IPS-18a (cell line): ENCODE measurements around the gene PAFAH2.

Source experiments
- H3K27ac ChIP-seq: one replicate; pipeline ENCODE4 v1.5.1; 2013; ENCODE audit warnings: low read length
- H3K27me3 ChIP-seq: one replicate; pipeline ENCODE4 v1.6.1; 2013; ENCODE audit warnings: mild to moderate bottlenecking, low read length; ENCODE audit not compliant: control insufficient read depth, insufficient read depth
- H3K36me3 ChIP-seq: one replicate; pipeline ENCODE4 v1.6.1; 2013; ENCODE audit warnings: low read depth, low read length; ENCODE audit not compliant: control insufficient read depth
- H3K4me1 ChIP-seq: one replicate; pipeline ENCODE4 v1.6.1; 2013; ENCODE audit warnings: low read depth, low read length; ENCODE audit not compliant: control insufficient read depth
- H3K4me3 ChIP-seq: one replicate; pipeline ENCODE4 v1.5.1; 2013; ENCODE audit warnings: low read length
- H3K9ac ChIP-seq: one replicate; pipeline ENCODE4 v1.6.1; 2013; ENCODE audit warnings: mild to moderate bottlenecking, low read length, moderate library complexity
- H3K9me3 ChIP-seq: one replicate; pipeline ENCODE4 v1.6.1; 2013; ENCODE audit warnings: low read depth, low read length; ENCODE audit not compliant: control insufficient read depth

PAFAH2 gene

DNA sequence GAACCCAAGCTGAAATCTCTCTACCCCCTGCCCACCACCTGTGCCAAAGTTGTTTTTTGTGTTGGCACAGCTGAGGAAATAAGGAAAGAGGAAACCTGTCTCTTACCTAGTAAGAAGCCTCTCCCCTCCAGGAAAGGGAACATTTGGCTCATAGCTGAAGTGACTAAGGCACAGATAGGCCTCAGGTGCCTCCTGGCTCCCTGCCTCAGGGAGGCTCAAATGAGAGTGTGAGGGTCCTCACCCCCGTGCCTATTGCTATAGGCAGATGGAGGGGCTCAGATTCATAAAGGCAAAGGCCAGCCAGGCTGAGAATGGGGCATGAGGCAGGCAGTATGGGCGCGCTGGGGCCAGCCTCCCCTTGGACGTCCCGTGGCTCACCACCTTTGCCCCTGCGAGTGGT lies 40.6 kb upstream of the PAFAH2 start:
- Histone ChIP-seq H3K4me3 (no peak overlapping the region), H3K27me3 (peaks cover 41% of the 10 kb centered on the region), H3K27ac (no peak overlapping the region), H3K4me1 (no peaks in the 10 kb centered on the region), H3K9me3 (no peaks in the 10 kb centered on the region), H3K36me3 (no peaks in the 10 kb centered on the region), H3K9ac (no peak overlapping the region)

DNA sequence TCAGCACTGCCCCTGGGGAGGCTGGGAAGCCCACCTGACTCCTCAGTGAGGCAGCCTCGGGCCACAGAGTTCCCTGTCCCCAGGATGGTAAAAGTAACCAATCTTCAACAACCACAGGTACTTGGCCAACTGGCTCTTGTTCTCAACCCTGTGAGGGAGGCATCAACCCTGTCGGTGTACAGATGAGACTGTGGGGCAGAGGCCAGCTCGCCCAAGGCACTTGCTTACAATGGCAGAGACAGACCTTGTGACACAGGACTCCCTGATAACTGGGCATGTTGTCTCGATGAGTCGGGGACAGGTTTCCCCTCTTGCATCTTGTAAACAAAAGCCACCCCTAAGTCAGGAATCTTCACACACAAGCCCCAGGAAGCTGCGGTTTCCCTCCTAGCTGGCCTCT lies 40.0 kb upstream of the PAFAH2 start:
- no peaks in the 10 kb centered on the region for H3K36me3 ChIP-seq
- H3K4me1 ChIP-seq, result no peaks in the 10 kb centered on the region
- H3K27ac ChIP-seq, result no peak overlapping the region
- H3K27me3 ChIP-seq, result peaks cover 40% of the 10 kb centered on the region
- H3K9me3 ChIP-seq, result no peaks in the 10 kb centered on the region
- H3K9ac ChIP-seq, result no peak overlapping the region
- H3K4me3 ChIP-seq, result no peak overlapping the region

DNA sequence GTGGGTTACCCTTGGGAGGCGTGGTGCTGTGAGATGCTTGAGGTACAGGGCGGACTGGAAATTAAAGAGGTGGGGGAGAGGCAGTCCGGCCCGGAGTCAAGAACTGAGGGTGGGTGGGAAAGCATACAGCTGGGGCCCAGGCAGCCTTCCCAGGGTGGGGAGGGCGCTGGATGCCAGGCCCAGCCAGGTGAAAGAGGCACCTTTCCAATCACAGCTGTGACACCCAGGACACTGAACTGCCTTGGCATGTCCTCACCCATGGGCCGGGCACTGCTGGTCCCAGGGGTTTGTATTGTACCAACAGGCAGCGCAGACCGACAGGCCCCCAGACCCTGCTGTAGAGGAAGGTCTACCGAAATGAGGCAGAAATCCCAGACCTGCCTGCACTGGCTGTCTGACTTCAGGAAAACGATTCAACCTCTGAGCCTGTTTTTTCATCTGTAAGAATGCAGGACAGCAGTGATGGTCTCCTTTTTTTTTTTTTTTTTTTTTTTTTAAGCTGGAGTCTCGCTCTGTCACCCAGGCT lies 39.0 kb upstream of the PAFAH2 start:
- Histone ChIP-seq H3K27ac (no peak overlapping the region), H3K4me3 (no peak overlapping the region), H3K36me3 (no peaks in the 10 kb centered on the region), H3K9ac (no peak overlapping the region), H3K4me1 (no peaks in the 10 kb centered on the region), H3K9me3 (no peaks in the 10 kb centered on the region), H3K27me3 (peaks cover 30% of the 10 kb centered on the region)

DNA sequence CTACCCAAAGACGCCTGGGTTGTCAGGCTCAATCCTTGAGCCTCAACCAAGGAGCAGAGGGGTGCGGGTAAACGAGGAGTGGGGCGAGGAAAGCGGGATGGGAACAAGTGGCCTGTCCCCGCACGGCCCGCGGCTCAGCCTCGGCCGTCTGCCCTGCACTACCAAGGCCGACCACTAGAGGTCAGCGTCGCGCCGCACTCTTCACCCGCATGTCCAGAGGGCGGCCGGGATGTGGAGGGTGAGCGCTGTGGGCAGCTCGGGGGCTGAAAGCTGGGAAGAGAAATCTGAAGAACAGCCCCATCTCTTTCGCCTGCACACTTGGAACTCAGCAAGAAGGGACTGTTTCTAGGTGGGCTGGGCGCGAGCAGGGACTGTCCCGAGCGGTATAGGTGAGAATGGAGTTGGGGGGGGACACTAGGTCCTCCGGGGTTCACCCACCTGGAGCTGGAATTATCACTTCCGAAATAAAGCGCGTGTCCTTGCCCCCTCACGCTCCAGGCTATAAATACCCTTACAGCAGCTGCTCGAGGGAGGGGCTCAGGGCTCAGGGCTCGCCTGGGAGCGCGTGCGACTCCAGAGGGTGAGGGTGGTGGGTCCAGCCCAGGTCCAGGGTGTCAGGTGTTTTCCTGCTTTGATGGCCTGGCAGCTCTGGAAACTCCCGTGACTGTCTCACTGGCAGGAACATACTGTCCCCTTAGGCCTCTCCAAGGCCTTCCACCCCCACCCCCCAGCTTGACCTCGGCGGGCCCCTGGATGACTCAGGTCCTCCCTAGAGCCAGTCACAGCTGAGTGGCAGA lies 38.3 kb upstream of the PAFAH2 start:
- H3K27ac ChIP-seq, result no peak overlapping the region
- no peak overlapping the region for H3K9ac ChIP-seq

DNA sequence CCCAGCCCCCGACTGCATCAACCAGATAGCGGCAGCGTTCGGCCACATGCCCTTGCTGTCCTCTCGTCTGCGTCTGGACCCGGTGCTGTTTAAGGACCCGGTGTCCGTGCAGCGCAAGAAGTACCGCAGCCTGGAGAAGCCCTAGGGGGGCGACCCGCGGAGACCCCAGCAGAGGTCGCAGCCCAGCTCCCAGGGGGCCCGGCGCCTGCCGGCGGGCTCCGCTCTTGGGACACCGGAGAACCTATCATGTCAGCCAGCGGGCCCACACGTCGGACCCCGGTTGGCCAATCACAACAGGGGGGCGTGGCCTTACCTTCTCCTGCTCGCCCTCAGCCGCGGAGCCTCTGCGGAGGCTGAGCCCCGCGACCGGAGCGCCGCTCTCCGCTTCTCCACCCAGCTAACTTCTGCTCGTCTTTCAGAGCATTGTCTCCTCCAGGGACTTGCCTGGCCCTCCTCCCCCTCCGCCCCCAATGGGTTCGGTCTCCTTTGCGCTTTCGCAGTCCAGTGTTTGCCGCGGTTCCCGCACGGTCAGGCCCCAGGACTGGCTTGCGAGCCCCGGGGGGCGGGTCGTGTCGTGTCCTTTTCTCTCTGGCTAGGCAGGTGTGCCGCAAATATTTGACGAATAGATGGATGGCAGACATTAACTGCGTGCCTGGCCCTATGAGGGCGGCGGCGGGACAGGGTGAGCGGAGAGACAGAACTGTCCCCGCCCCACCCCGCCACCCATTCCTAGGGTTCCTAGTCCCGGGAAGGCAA lies 37.5 kb upstream of the PAFAH2 start:
- Histone ChIP-seq H3K27me3 (peaks cover 30% of the 10 kb centered on the region), H3K9ac (peak overlapping the region; percentile 17), H3K9me3 (no peaks in the 10 kb centered on the region), H3K4me1 (no peaks in the 10 kb centered on the region), H3K4me3 (peak overlapping the region; percentile 78), H3K36me3 (no peaks in the 10 kb centered on the region), H3K27ac (no peak overlapping the region)

More for the DNA sequence above, 38.3 kb upstream of the PAFAH2 start:
- H3K27me3 ChIP-seq, result peaks cover 30% of the 10 kb centered on the region
- H3K9me3 ChIP-seq, result no peaks in the 10 kb centered on the region
- H3K4me3 ChIP-seq, result peak overlapping the region; percentile 78
- H3K4me1 ChIP-seq, result no peaks in the 10 kb centered on the region
- H3K36me3 ChIP-seq, result no peaks in the 10 kb centered on the region

DNA sequence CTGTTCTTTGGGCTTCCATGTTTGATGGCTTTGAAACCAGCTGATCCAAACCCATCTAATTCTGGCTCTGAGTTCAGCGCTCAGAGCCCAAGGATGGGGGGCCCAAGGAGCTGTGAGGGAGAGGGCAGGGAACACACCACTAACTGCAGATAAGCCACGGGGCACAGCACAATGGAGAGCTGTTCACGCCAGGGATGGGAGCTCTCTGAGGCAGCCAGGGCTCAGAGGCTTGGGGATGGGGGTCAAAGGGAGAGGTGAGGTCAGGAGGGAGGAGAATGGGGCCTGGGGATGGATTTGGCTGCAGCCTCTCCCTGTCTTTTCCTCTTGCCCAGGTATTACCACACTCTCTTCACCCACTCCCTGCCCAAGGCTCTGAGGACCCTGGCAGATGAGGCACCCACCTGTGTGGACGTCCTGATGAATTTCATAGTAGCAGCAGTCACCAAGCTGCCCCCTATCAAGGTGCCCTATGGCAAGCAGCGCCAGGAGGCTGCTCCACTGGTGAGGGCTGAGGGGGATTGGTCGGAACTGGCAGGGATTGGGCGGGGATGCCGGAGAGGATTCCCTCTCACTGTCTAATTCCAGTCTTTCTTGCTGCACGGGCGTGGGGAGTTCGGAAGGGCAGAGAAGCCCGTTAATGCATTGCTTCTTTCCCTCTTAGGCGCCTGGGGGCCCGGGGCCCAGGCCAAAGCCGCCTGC lies 36.8 kb upstream of the PAFAH2 start:
- Histone ChIP-seq H3K27ac (no peak overlapping the region), H3K27me3 (peaks cover 30% of the 10 kb centered on the region), H3K36me3 (no peaks in the 10 kb centered on the region), H3K4me1 (no peaks in the 10 kb centered on the region), H3K9ac (peak overlapping the region; percentile 17), H3K9me3 (no peaks in the 10 kb centered on the region), H3K4me3 (peak overlapping the region; percentile 78)

DNA sequence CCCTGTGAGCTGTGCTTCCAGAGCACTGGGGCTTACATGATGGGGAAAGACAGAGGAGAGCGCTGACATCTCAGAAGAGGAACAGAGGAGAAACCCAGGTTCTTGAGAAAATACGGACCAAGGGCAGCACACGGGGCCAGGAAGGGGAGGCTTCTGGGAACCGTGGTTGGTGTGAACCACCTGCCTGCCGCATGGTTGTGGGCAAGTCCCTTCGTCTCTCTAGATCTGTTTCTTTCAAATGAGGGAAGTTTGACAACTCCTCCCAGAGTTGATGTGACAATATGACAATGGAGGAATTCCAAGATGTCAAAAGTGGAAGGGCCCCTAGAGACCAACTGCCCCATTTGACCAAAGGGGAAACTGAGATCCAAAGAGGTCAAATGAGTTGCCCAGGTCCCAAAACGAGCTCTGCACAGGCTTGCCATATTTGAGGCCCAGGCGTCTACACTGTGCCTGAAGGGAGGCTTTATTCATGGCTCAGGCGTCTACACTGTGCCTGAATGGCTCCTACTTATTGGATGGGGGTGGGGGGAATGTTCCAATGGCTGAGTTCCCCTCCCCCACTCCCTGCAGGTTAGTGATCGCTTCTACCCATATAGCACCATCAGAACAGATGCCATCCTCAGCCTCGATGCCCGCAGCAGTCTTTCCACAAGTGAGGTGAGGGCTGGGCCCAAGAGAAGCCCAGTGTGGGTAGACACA lies 34.9 kb upstream of the PAFAH2 start:
- Histone ChIP-seq H3K9ac (no peak overlapping the region), H3K27me3 (peaks cover 30% of the 10 kb centered on the region), H3K9me3 (no peaks in the 10 kb centered on the region), H3K36me3 (no peaks in the 10 kb centered on the region), H3K4me1 (no peaks in the 10 kb centered on the region), H3K27ac (no peak overlapping the region), H3K4me3 (no peak overlapping the region)

DNA sequence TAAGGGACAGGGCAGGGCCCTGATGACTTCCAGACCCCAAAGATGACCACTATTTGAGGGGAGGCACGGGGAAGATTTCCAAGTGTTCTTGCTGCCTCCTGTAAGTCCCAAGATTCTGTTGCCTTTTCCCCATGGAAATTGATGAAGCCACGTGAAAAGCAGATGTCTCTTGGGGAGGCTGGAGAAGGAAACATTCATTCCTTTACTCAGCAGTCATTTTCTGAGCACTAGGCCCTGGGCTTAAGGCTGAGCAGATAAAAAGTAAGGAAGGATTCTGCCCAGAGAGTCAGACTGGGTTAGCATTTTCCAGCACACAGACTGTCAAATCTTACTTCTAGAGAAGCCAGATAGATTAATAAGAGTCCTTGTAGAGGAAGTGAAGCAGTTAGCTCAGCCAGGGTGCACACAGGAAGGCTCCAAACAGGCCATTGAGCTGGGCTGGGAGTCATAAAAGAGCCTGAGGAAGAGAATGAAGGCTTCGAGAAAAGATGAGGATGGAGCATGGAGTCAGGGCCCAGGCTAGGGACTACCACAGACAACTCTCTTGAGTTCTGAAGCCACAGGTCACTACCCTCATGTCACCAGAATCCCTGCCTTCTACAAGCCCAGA lies 33.9 kb upstream of the PAFAH2 start:
- Histone ChIP-seq H3K4me3 (no peak overlapping the region), H3K9ac (no peak overlapping the region), H3K27me3 (peaks cover 27% of the 10 kb centered on the region), H3K9me3 (no peaks in the 10 kb centered on the region), H3K4me1 (no peaks in the 10 kb centered on the region), H3K27ac (no peak overlapping the region), H3K36me3 (no peaks in the 10 kb centered on the region)

DNA sequence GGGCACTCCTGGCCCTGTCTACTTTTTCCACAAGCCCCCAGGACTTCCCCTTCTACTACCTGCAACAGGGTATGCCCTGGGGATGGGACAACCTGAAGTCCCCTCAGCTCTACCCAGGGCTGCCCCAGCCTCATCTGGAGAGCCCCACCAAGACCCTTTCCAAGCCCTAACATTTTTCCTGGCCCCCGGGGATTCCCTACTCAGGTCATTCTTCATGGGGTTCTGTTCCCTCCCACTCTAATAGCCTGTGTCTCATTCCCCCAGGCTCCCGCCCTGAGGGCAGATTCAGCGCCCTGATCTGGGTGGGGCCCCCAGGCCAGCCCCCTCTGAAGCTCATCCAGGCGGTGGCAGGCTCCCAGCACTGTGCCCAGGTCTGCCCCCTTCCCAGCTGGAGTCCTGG lies 33.3 kb upstream of the PAFAH2 start:
- H3K4me1 ChIP-seq, result no peaks in the 10 kb centered on the region
- H3K9me3 ChIP-seq, result no peaks in the 10 kb centered on the region
- H3K4me3 ChIP-seq, result no peak overlapping the region
- H3K27ac ChIP-seq, result no peak overlapping the region
- peaks cover 22% of the 10 kb centered on the region for H3K27me3 ChIP-seq
- no peak overlapping the region for H3K9ac ChIP-seq
- H3K36me3 ChIP-seq, result no peaks in the 10 kb centered on the region

DNA sequence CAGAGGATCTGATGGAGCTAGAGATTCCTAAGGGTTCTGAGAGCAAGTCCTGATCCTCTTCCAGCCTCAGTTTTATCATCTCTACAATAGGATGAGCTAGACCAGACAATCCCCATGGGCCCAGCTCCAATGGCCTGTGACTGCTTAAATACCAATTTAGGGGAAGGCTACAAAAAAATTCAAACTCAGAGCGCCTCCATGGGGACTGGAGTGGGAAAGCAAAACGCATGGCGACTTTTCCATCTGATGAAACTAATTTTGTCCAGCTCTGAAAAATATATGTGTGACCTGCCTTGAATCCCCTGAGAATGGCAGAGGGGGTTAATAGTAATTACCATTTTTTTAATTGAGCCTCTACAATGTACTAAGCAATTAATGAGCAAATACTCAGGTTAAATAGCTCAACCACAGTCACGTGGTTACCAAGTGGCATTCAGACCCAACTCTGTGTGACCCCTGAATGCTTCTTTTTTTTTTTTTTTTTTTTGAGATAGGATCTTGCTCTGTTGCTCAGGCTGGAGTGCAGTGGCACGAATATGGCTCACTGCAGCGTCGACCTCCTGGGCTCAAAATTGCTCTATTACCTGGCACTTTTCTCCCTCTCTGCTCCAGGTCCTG lies 32.1 kb upstream of the PAFAH2 start:
- Histone ChIP-seq H3K4me1 (no peaks in the 10 kb centered on the region), H3K36me3 (no peaks in the 10 kb centered on the region), H3K27ac (no peak overlapping the region), H3K4me3 (no peak overlapping the region), H3K9ac (no peak overlapping the region), H3K27me3 (peaks cover 20% of the 10 kb centered on the region), H3K9me3 (no peaks in the 10 kb centered on the region)
